Left renal cortex interstitium (tissue), 4 donors: ENCODE measurements around the gene KIAA2012. TPM values are rescaled to one million over a fixed set of nuclear protein-coding genes. Genes with fewer than 3 reads are reported as not detected.

Experiments
- DNase-seq, 4 donors: peaks; one replicate each; pipeline ENCODE4 v3.0.0-alpha.2; 2013; ENCODE audit warnings: low read depth in 4 of 4, low spot score in 2 of 4, missing footprints in 1 of 4
- polyA plus RNA-seq, 4 donors: library from polyadenylated mRNA; unstranded; fragments of 120-200 nt; gene quantifications; one replicate each; pipeline ENCODE4 v1.2.1, GENCODE V29; 2013; ENCODE audit not compliant: insufficient read length in 4 of 4

KIAA2012 gene
- polyA plus RNA-seq, 4 donors, result 0.08 to 0.25 (median 0.16) TPM

- DNase-seq, result no peak
These were observed 68.4 kb downstream of the KIAA2012 start for GRCh38 chr2:202141329-202141947.

GRCh38 chr2:202142540-202142939 is 69.5 kb downstream of the KIAA2012 start:
- no peak for DNase-seq

GRCh38 chr2:202147775-202148174 is 74.7 kb downstream of the KIAA2012 start:
- DNase-seq, result no peak

- DNase-seq, result no peak
These were observed 75.6 kb downstream of the KIAA2012 start for GRCh38 chr2:202148515-202149154.

GRCh38 chr2:202149155-202149762 is 76.2 kb downstream of the KIAA2012 start:
- DNase-seq, result no peak

GRCh38 chr2:202149936-202150335 is 76.9 kb downstream of the KIAA2012 start:
- DNase-seq, result no peak

- no peak for DNase-seq
These were observed 79.2 kb downstream of the KIAA2012 start for GRCh38 chr2:202152104-202152715.

GRCh38 chr2:202154613-202155012 is 81.6 kb downstream of the KIAA2012 start:
- DNase-seq, result no peak

GRCh38 chr2:202157211-202157990 is 84.3 kb downstream of the KIAA2012 start:
- DNase-seq, result no peak

GRCh38 chr2:202158796-202159195 is 85.7 kb downstream of the KIAA2012 start:
- DNase-seq, result no peak

GRCh38 chr2:202161151-202161835 is 88.2 kb downstream of the KIAA2012 start:
- DNase-seq, result no peak

GRCh38 chr2:202164411-202164810 is 91.4 kb downstream of the KIAA2012 start:
- no peak for DNase-seq

- no peak for DNase-seq
These were observed 92.2 kb downstream of the KIAA2012 start for GRCh38 chr2:202165208-202165607.

GRCh38 chr2:202165945-202166344 is 92.9 kb downstream of the KIAA2012 start:
- DNase-seq, result no peak

- no peak for DNase-seq
These were observed 96.1 kb downstream of the KIAA2012 start for GRCh38 chr2:202169131-202169530.

GRCh38 chr2:202169832-202170424 is 96.9 kb downstream of the KIAA2012 start:
- no peak for DNase-seq

- DNase-seq, result no peak
These were observed 98.3 kb downstream of the KIAA2012 start for GRCh38 chr2:202171241-202171825.

GRCh38 chr2:202172439-202173211 is 99.6 kb downstream of the KIAA2012 start:
- DNase-seq, result no peak
